HG02759 (cell line): ENCODE results near the gene DPM2.

ENCODE experiments used
- ATAC-seq: cut with Tn5 transposase; IDR thresholded peaks from one replicate; pipeline ENCODE4 v1.9.1; 2021; ENCODE audit warnings: mild to moderate bottlenecking, moderate library complexity; ENCODE audit not compliant: unreplicated experiment

DPM2 gene

GRCh38 chr9:127903557-127904475 lies 33.8 kb downstream of the DPM2 start:
- ATAC-seq: peak; percentile 32

DNA sequence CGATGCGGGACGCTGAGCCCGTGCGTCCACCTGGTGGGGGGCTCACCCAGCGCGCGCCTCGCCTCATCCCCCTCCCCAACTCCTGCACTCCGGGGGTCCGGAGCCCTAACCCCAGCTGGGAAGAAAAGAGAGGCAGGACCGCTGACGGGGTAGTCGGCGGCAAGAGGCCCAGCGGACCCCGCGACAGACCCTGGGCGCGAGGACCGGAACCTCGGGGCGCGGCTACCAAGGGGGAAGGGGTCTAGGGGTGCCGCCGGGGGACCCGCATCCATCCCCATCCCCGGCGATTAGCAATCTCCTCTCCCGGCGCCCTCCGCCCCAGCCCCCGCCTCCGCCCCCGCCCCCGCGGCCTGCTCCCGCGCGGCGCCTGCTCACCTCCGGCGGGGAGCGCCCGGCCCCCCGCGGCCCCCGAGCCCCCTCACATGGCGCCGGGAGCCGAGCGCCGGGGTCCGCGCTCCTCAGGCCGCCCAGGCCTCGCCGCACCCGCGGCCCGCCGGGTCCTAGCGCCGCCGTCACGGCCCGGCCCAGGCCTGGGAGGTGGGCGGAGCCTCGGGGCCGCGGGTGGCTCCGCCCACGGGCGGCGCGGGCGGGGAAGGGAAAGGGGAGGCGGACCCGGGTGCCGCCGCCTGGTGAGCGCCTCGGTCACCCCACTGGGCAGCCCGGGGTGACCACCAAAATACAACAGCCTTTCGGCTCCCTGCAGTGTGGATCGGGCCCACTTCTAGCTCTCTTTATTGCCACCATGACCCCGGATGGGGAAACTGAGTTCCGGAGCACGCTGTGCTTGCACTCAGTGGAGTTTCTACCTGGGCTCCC lies 38.3 kb downstream of the DPM2 start, which contains the start of gene ST6GALNAC6:
TSS of gene ST6GALNAC6 (minus strand) at position 476 of the 816 bp plus-strand sequence. CDS start 1,622 bp downstream, outside the sequence.
- peak; percentile 70 for ATAC-seq

- ATAC-seq: peak; percentile 2
These were observed 39.1 kb downstream of the DPM2 start for GRCh38 chr9:127898433-127899127.

GRCh38 chr9:127897193-127897692 lies 40.4 kb downstream of the DPM2 start:
- no peak for ATAC-seq

GRCh38 chr9:127896395-127897192 lies 41.1 kb downstream of the DPM2 start:
- no peak for ATAC-seq

GRCh38 chr9:127895811-127896210 lies 41.8 kb downstream of the DPM2 start:
- no peak for ATAC-seq

- no peak for ATAC-seq
These were observed 44.3 kb downstream of the DPM2 start for GRCh38 chr9:127893392-127893791.

GRCh38 chr9:127892831-127893230 lies 44.8 kb downstream of the DPM2 start:
- no peak for ATAC-seq

DNA sequence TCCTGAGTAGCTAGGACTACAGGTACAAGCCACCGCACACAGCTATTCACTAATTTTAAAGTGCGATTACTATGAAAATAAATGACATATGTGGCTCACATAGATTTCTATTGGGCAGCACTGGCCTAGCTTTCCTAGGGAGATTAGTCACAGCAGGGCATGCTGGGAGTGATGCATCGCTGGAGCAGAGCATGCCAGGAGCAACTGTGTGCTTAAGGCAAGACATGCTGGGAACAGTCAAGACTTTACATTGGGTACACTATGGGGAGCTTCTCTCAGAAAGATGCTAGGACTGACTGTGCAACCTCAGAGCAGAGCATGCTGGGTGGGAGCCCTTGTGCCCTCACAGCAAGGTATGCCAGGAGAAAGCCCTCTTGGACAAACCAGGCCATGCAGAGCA lies 47.6 kb downstream of the DPM2 start:
- ATAC-seq: no peak

GRCh38 chr9:127887792-127888191 lies 49.9 kb downstream of the DPM2 start:
- ATAC-seq: no peak

DNA sequence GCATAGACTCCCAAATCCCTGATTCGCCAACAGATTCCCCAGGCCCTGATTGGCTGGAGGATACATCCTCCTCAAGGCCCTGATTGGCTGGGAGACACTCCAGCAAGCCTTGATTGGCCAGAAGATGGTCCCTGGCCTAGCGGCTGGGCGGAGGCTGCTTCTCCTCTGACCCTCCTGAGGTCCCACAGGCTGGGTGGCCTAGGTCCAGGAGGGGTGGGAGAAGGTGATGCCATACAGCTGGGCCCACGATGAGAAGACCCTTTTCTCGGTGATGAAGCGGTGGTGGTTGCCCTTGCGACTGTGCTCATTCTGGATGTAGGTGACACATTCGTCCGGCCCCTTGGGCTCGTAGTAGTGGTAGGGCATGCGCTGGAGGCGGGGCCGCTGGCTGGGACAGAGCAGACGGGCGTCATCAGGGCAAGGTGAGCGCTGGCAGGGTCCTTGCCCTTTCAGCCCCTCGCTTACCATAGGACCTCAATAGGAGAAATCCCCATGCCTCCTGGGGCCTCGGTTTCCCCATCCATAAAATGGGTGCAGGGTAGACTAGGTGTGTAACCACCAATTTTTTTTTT lies 51.2 kb downstream of the DPM2 start:
- no peak for ATAC-seq

GRCh38 chr9:127885508-127886281 lies 52.0 kb downstream of the DPM2 start:
- ATAC-seq: no peak
